Measurements from ENCODE around the gene BOLA2B.
A peak's percentile ranks its signal among the peaks of the same experiment; 100 is the strongest.
"Not testable (repeated sequence)": the region's sequence is repeated elsewhere in the genome, so short reads cannot be mapped to it uniquely, and the experiment has no call there.

Gene BOLA2B

GRCh38 chr16:30180741-30181140, 12.7 kb downstream of the BOLA2B start:
- FAIRE-seq = no peak
- DNase-seq (ENCODE audit: insufficient read length, low spot score) = no peak
- TF ChIP-seq TAF1 (IDR thresholded peaks at IDR 0.05; ENCODE audit: low read depth, low read length) (no peak), SPI1 (IDR thresholded peaks at IDR 0.05; ENCODE audit: low read depth, low read length) (no peak), POLR2A (IDR thresholded peaks at IDR 0.05; ENCODE audit: low read depth, low read length) (no peak), POU2F2 (IDR thresholded peaks at IDR 0.05; ENCODE audit: low read depth, low read length) (no peak), PAX5 (IDR thresholded peaks at IDR 0.05; ENCODE audit: insufficient read depth, low read length, severe bottlenecking) (no peak), POLR2AphosphoS5 (IDR thresholded peaks at IDR 0.05; ENCODE audit: low read depth, low read length) (no peak)

DNA sequence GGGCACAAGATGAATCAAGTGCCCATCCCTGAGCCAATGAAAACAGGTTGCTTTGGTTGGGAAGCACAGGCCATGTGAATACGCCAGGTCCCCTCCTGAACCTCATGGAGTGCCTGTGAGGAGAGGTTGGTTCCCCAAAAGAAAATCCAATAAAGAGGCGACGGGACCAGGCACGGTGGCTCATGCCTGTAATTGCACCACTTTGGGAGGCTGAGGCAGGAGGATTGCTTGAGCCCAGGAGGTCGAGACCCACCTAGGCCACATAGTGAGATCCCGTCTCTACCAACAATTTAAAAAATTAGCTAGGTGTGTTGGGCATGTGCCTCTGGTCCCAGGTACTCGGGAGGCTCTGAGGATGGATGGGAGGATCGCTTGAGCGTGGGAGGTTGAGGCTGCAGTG, 13.5 kb downstream of the BOLA2B start:
- no peak for FAIRE-seq
- TF ChIP-seq PAX5 (IDR thresholded peaks at IDR 0.05; ENCODE audit: insufficient read depth, low read length, severe bottlenecking) (no peak), TAF1 (IDR thresholded peaks at IDR 0.05; ENCODE audit: low read depth, low read length) (no peak), POU2F2 (IDR thresholded peaks at IDR 0.05; ENCODE audit: low read depth, low read length) (no peak), POLR2A (IDR thresholded peaks at IDR 0.05; ENCODE audit: low read depth, low read length) (no peak), SPI1 (IDR thresholded peaks at IDR 0.05; ENCODE audit: low read depth, low read length) (no peak), POLR2AphosphoS5 (IDR thresholded peaks at IDR 0.05; ENCODE audit: low read depth, low read length) (no peak)
- no peak for DNase-seq (ENCODE audit: insufficient read length, low spot score)

DNA sequence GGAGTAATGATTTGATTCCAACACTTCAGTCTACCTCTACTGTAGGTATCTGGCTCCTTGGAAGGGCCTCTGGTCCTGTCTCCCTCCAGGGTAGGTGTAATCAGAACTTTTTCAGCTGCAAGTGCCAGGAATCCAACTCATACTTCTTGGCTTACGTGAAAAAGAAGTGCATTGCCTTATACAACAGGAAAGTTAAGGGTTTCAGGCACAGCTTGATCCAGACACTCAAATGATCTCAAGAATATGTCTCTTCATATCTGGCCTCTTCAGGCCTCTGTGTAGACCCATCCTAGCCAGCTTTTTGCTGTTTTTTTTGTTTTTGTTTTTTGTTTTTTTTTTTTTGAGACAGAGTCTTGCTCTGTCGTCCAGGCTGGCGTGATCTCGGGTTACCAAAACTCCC, 14.3 kb downstream of the BOLA2B start:
- no peak for DNase-seq (ENCODE audit: insufficient read length, low spot score)
- no peak for FAIRE-seq
- TF ChIP-seq PAX5 (IDR thresholded peaks at IDR 0.05; ENCODE audit: insufficient read depth, low read length, severe bottlenecking) (no peak), POU2F2 (IDR thresholded peaks at IDR 0.05; ENCODE audit: low read depth, low read length) (no peak), POLR2A (IDR thresholded peaks at IDR 0.05; ENCODE audit: low read depth, low read length) (no peak), SPI1 (IDR thresholded peaks at IDR 0.05; ENCODE audit: low read depth, low read length) (no peak), TAF1 (IDR thresholded peaks at IDR 0.05; ENCODE audit: low read depth, low read length) (no peak)

DNA sequence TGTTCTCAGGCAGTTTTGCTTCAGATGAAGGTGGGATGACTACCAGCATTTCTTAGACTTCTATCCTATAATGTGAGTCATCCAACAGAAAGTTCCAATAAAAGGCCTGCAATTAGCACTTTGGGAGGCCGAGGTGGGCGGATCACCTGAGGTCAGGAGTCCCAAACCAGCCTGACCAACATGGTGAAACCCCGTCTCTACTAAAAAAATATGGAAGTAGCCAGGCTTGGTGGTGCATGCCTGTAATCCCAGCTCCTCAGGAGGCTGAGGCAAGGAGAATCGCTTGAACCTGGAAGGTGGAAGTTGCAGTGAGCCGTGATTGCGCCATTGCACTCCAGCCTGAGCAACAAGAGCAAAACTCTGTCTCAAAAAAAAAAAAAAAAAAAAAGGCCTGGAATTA, 16.6 kb downstream of the BOLA2B start:
- DNase-seq (ENCODE audit: insufficient read length, low spot score); FAIRE-seq: not testable (repeated sequence)

DNA sequence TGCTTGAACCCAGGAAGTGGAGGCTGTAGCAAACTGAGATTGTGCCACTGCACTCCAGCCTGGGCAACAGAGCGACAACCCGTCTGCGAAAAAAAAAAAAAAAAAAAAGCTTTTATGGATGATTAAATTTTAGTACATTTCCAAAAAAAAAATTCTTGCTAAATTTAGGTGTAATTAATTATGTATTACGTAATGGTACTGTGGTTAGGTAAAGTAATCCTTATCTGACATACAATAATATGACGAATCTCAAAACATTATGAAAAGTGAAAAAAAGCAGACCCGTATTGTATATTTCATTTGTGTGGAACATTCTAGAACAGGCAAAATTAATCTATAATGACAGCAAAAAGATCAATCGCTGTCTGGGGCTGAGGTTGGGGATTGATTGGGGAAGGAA, 20.4 kb downstream of the BOLA2B start:
- no peak for DNase-seq (ENCODE audit: insufficient read length, low spot score)
- no peak for TF ChIP-seq POU2F2 (IDR thresholded peaks at IDR 0.05; ENCODE audit: low read depth, low read length)
- FAIRE-seq = no peak

GRCh38 chr16:30170145-30170544, 23.3 kb downstream of the BOLA2B start:
- FAIRE-seq; DNase-seq (ENCODE audit: insufficient read length, low spot score): not testable (repeated sequence)

DNA sequence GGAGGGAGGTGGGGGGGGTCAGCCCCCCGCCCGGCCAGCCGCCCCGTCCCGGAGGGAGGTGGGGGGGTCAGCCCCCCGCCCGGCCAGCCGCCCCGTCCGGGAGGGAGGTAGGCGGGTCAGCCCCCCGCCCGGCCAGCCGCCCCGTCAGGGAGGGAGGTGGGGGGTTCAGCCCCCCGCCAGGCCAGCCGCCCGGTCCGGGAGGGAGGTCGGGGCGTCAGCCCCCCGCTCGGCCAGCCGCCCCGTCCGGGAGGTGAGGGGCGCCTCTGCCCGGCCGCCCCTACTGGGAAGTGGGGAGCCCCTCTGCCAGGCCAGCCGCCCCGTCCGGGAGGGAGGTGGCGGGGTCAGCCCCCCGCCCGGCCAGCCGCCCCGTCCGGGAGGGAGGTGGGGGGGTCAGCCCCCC, 24.1 kb downstream of the BOLA2B start:
- not testable (repeated sequence) for FAIRE-seq

GRCh38 chr16:30168746-30169145, 24.7 kb downstream of the BOLA2B start:
- FAIRE-seq; DNase-seq (ENCODE audit: insufficient read length, low spot score): not testable (repeated sequence)

More for the DNA sequence above, 24.1 kb downstream of the BOLA2B start:
- DNase-seq (ENCODE audit: insufficient read length, low spot score) = not testable (repeated sequence)

GRCh38 chr16:30166202-30166902, 27.1 kb downstream of the BOLA2B start:
- FAIRE-seq = peak; percentile 79
- peak; percentile 65 for DNase-seq (ENCODE audit: insufficient read length, low spot score)
- TF ChIP-seq POU2F2 (IDR thresholded peaks at IDR 0.05; ENCODE audit: low read depth, low read length) (no peak), POLR2AphosphoS5 (IDR thresholded peaks at IDR 0.05; ENCODE audit: low read depth, low read length) (no peak), PAX5 (IDR thresholded peaks at IDR 0.05; ENCODE audit: insufficient read depth, low read length, severe bottlenecking) (no peak), TAF1 (IDR thresholded peaks at IDR 0.05; ENCODE audit: low read depth, low read length) (no peak), POLR2A (IDR thresholded peaks at IDR 0.05; ENCODE audit: low read depth, low read length) (no peak), SPI1 (IDR thresholded peaks at IDR 0.05; ENCODE audit: low read depth, low read length) (peak; percentile 100)

DNA sequence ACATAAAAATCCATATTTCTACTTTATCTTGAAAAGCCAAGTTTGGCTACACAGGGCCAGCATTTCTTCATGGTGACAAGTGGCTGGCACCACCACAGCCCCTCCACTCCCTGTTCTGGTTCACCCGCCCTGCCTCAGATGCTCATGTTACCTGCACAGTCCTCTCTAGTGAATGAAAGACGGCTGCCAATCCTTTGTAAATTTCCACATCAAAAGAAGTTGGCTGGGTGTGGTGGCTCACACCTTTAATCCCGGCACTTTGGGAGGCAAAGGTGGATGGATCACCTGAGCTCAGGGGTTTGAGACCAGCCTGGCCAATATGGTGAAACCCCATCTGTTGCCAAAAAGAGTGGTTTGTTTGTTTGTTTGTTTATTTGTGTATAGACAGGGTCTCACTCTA, 29.9 kb downstream of the BOLA2B start:
- FAIRE-seq (no peak), DNase-seq (ENCODE audit: insufficient read length, low spot score) (no peak)
- no peak for TF ChIP-seq POU2F2 (IDR thresholded peaks at IDR 0.05; ENCODE audit: low read depth, low read length)
- TF ChIP-seq TAF1 (IDR thresholded peaks at IDR 0.05; ENCODE audit: low read depth, low read length) = no peak
- TF ChIP-seq POLR2A (IDR thresholded peaks at IDR 0.05; ENCODE audit: low read depth, low read length) = no peak
- no peak for TF ChIP-seq PAX5 (IDR thresholded peaks at IDR 0.05; ENCODE audit: insufficient read depth, low read length, severe bottlenecking)
- TF ChIP-seq SPI1 (IDR thresholded peaks at IDR 0.05; ENCODE audit: low read depth, low read length) = no peak
- no peak for TF ChIP-seq POLR2AphosphoS5 (IDR thresholded peaks at IDR 0.05; ENCODE audit: low read depth, low read length)

GRCh38 chr16:30157214-30157613, 36.3 kb downstream of the BOLA2B start:
- DNase-seq (ENCODE audit: insufficient read length, low spot score) (no peak), FAIRE-seq (peak; percentile 5)
- TF ChIP-seq PAX5 (IDR thresholded peaks at IDR 0.05; ENCODE audit: insufficient read depth, low read length, severe bottlenecking) (no peak), POLR2A (IDR thresholded peaks at IDR 0.05; ENCODE audit: low read depth, low read length) (no peak), TAF1 (IDR thresholded peaks at IDR 0.05; ENCODE audit: low read depth, low read length) (no peak), SPI1 (IDR thresholded peaks at IDR 0.05; ENCODE audit: low read depth, low read length) (no peak), POU2F2 (IDR thresholded peaks at IDR 0.05; ENCODE audit: low read depth, low read length) (no peak), POLR2AphosphoS5 (IDR thresholded peaks at IDR 0.05; ENCODE audit: low read depth, low read length) (no peak)

Data from GM12891 (cell line).